ENCODE data around the gene EFNA3. TPM values are rescaled to one million over a fixed set of nuclear protein-coding genes. Genes with fewer than 3 reads are reported as not detected.

The EFNA3 gene
- total and polyA plus RNA-seq, 8 donors, result 1.1 to 4.8 (median 3.6) TPM

- DNase-seq (no peak), ATAC-seq (no peak)
- Histone ChIP-seq H3K27ac (no peak overlapping the region), H3K4me1 (peaks cover 0 to 20% of the 10 kb centered on the region in 2 donors), H3K36me3 (no peaks in the 10 kb centered on the region), H3K4me3 (no peak overlapping the region), H3K9me3 (no peaks in the 10 kb centered on the region), H3K27me3 (no peaks in the 10 kb centered on the region)
- intact Hi-C loops (cut with DNase I), result no loop called here
- no peak for TF ChIP-seq CTCF (IDR thresholded peaks at IDR 0.05)
Measured at GRCh38 chr1:155106862-155107261, 28.2 kb downstream of the EFNA3 start.

- Histone ChIP-seq H3K36me3 (no peaks in the 10 kb centered on the region), H3K27ac (no peak overlapping the region), H3K4me3 (no peak overlapping the region), H3K4me1 (peaks cover 0 to 13% of the 10 kb centered on the region in 2 donors), H3K9me3 (no peaks in the 10 kb centered on the region), H3K27me3 (no peaks in the 10 kb centered on the region)
- DNase-seq, result no peak
- no peak for ATAC-seq
- intact Hi-C loops (cut with DNase I), result no loop called here
- TF ChIP-seq CTCF (IDR thresholded peaks at IDR 0.05), result no peak
Measured at GRCh38 chr1:155107309-155108264, 28.9 kb downstream of the EFNA3 start.

GRCh38 chr1:155108296-155108695 lies 29.7 kb downstream of the EFNA3 start:
- H3K36me3 ChIP-seq, result no peaks in the 10 kb centered on the region
- no peak for ATAC-seq
- no peak for DNase-seq
- H3K4me1 ChIP-seq, result peaks cover 0 to 7% of the 10 kb centered on the region in 2 donors
- TF ChIP-seq CTCF (IDR thresholded peaks at IDR 0.05), result no peak
- no peak overlapping the region for H3K4me3 ChIP-seq
- no peaks in the 10 kb centered on the region for H3K9me3 ChIP-seq
- H3K27ac ChIP-seq, result no peak overlapping the region
- intact Hi-C loops (cut with DNase I), result no loop called here
- no peaks in the 10 kb centered on the region for H3K27me3 ChIP-seq

GRCh38 chr1:155110381-155110780 lies 31.7 kb downstream of the EFNA3 start:
- no peaks in the 10 kb centered on the region for H3K36me3 ChIP-seq
- H3K27me3 ChIP-seq, result no peaks in the 10 kb centered on the region
- no peak for TF ChIP-seq CTCF (IDR thresholded peaks at IDR 0.05)
- no peak overlapping the region for H3K27ac ChIP-seq
- no peaks in the 10 kb centered on the region for H3K9me3 ChIP-seq
- no peaks in the 10 kb centered on the region for H3K4me1 ChIP-seq
- no peak overlapping the region for H3K4me3 ChIP-seq
- intact Hi-C loops (cut with DNase I), result no loop called here
- no peak for DNase-seq
- no peak for ATAC-seq

DNA sequence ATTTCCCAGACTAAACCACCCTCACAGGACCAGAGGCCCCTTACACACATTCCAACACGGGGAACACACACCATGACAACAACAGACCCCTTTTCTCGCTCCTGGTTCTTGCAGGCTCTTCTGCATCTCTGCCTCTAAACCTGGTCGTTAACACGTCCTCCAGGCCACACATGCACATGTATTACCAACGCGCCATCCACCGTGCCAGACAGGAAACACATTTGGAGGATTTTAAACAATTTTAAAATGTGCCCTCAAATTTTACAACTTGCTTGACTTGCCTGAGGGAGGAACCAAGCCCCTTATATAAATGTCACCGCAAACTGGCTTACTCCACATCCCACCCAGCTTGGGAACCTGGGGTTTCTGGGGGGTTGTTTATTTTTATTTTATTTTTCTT lies 32.2 kb downstream of the EFNA3 start:
- no peak for ATAC-seq
- intact Hi-C loops (cut with DNase I), result no loop called here
- no peaks in the 10 kb centered on the region for H3K36me3 ChIP-seq
- no peak overlapping the region for H3K27ac ChIP-seq
- no peak for DNase-seq
- no peak for TF ChIP-seq CTCF (IDR thresholded peaks at IDR 0.05)
- no peak overlapping the region for H3K4me3 ChIP-seq
- no peaks in the 10 kb centered on the region for H3K27me3 ChIP-seq
- no peaks in the 10 kb centered on the region for H3K4me1 ChIP-seq
- no peaks in the 10 kb centered on the region for H3K9me3 ChIP-seq
